GM19455 (cell line): Measurements from ENCODE around the gene GABRA1.

Experiments used
- ATAC-seq: cut with Tn5 transposase; IDR thresholded peaks from one replicate; pipeline ENCODE4 v1.9.1; 2021; ENCODE audit not compliant: unreplicated experiment

Gene GABRA1

GRCh38 chr5:161847941-161848391 is at the start of gene GABRA1:
Gene GABRA1 (plus strand): TSS chr5:161848120. CDS start chr5:161850811, 2,691 bp downstream.
- ATAC-seq = no peak

- no peak for ATAC-seq
These were observed 48.6 kb upstream of the GABRA1 start for GRCh38 chr5:161799316-161799715.

- no peak for ATAC-seq
These were observed 43.7 kb upstream of the GABRA1 start for GRCh38 chr5:161804263-161804662.

GRCh38 chr5:161846746-161847145 is 1.2 kb upstream of the GABRA1 start:
- no peak for ATAC-seq

- ATAC-seq = no peak
These were observed 473 bp upstream of the GABRA1 start for GRCh38 chr5:161847447-161847846.

GRCh38 chr5:161850491-161850890 is 2.6 kb downstream of the GABRA1 start:
- ATAC-seq = no peak

- no peak for ATAC-seq
These were observed 3.9 kb downstream of the GABRA1 start for GRCh38 chr5:161851691-161852299.

GRCh38 chr5:161857358-161857757 is 9.4 kb downstream of the GABRA1 start:
- no peak for ATAC-seq

GRCh38 chr5:161863259-161863658 is 15.3 kb downstream of the GABRA1 start:
- ATAC-seq = no peak

GRCh38 chr5:161863811-161864210 is 15.9 kb downstream of the GABRA1 start:
- ATAC-seq = no peak

GRCh38 chr5:161865510-161865909 is 17.6 kb downstream of the GABRA1 start:
- no peak for ATAC-seq

- no peak for ATAC-seq
These were observed 42.1 kb downstream of the GABRA1 start for GRCh38 chr5:161889971-161890370.

GRCh38 chr5:161895514-161895913 is 47.6 kb downstream of the GABRA1 start:
- ATAC-seq = no peak

GRCh38 chr5:161897033-161897432 is 49.1 kb downstream of the GABRA1 start:
- no peak for ATAC-seq

- no peak for ATAC-seq
These were observed 51.7 kb downstream of the GABRA1 start for GRCh38 chr5:161899590-161899989.

- ATAC-seq = no peak
These were observed 53.1 kb downstream of the GABRA1 start for GRCh38 chr5:161900981-161901380.

GRCh38 chr5:161921781-161922180 is 73.9 kb downstream of the GABRA1 start:
- ATAC-seq = no peak

GRCh38 chr5:161924270-161924669 is 76.3 kb downstream of the GABRA1 start:
- ATAC-seq = no peak

GRCh38 chr5:161925960-161926359 is 78.0 kb downstream of the GABRA1 start:
- no peak for ATAC-seq

- ATAC-seq = no peak
These were observed 86.6 kb downstream of the GABRA1 start for GRCh38 chr5:161934486-161934885.

- no peak for ATAC-seq
These were observed 97.1 kb downstream of the GABRA1 start for GRCh38 chr5:161944974-161945373.

GRCh38 chr5:161946911-161947310 is 99.0 kb downstream of the GABRA1 start:
- ATAC-seq = no peak
